H1 (cell line): Measurements from ENCODE around the gene EDN1. TPM values are rescaled to one million over a fixed set of nuclear protein-coding genes. Genes with fewer than 3 reads are reported as not detected.

ENCODE experiments used
- CTCF ChIA-PET: fragments of 300-600 bp; sonication (Branson Sonifier 250); formaldehyde crosslinking; loops from one replicate; lab custom pipeline; 2021; ENCODE audit not compliant: partially characterized antibody; lab: Charles Lee
- POLR2A ChIA-PET: fragments of 300-600 bp; sonication (Branson Sonifier 250); formaldehyde crosslinking; loops from one replicate; lab custom pipeline; 2021; ENCODE audit warnings: inconsistent platforms; ENCODE audit not compliant: partially characterized antibody; lab: Charles Lee
- DNase-seq, 2 experiments: peaks; one replicate each; pipeline versions ENCODE4 v3.0.0 to v3.0.0-alpha.2; 2010 to 2022; ENCODE audit warnings: low spot score in 2 of 2, low read depth in 1 of 2, mixed read lengths in 1 of 2
- FAIRE-seq: peaks from 2 replicates; lab custom pipeline; 2011; peaks lifted over from hg19 to GRCh38; lab: Jason Lieb, UNC
- H2AFZ ChIP-seq: 2 replicates; pipeline ENCODE4 v1.8.1; 2012; ENCODE audit warnings: low read length, inconsistent platforms
- H2AK5ac ChIP-seq: 2 replicates; pipeline ENCODE4 v1.6.1; 2013; ENCODE audit warnings: low read depth, low read length
- H2BK120ac ChIP-seq: replicated peaks from 2 replicates; pipeline ENCODE3; 2013; ENCODE audit warnings: low read depth, low read length, inconsistent platforms
- H2BK12ac ChIP-seq: 2 replicates; pipeline ENCODE4 v1.6.1; 2013; ENCODE audit warnings: low read depth, low read length
- H2BK15ac ChIP-seq: 2 replicates; pipeline ENCODE4 v1.6.1; 2013; ENCODE audit warnings: low read length
- H2BK20ac ChIP-seq: 2 replicates; pipeline ENCODE4 v1.6.1; 2013; ENCODE audit warnings: low read length
- H2BK5ac ChIP-seq: 2 replicates; pipeline ENCODE4 v1.6.1; 2013; ENCODE audit warnings: low read depth, low read length
- H3K14ac ChIP-seq: 2 replicates; pipeline ENCODE4 v1.6.1; 2013; ENCODE audit warnings: inconsistent platforms; ENCODE audit not compliant: insufficient read length
- H3K18ac ChIP-seq: 2 replicates; pipeline ENCODE4 v1.6.1; 2013; ENCODE audit warnings: low read length; ENCODE audit errors: extremely low read depth
- H3K23ac ChIP-seq: 2 replicates; pipeline ENCODE4 v1.6.1; 2013; ENCODE audit warnings: inconsistent platforms; ENCODE audit not compliant: insufficient read length
- H3K23me2 ChIP-seq: 2 replicates; pipeline ENCODE4 v1.6.1; 2013; ENCODE audit warnings: low read depth, low read length
- H3K27ac ChIP-seq: 2 replicates; pipeline ENCODE4 v1.6.1; 2011; ENCODE audit warnings: low read depth, low read length, inconsistent platforms
- H3K27me3 ChIP-seq, 4 experiments: replicated peaks in 1 of 4; 1 replicate in 1 of 4; 2 replicates in 3 of 4; pipeline versions ENCODE4 v1.6.1 to v1.8.1; 2011 to 2013; ENCODE audit warnings: low read length in 3 of 4, mild to moderate bottlenecking in 3 of 4, inconsistent platforms in 2 of 4, mixed read lengths in 2 of 4, moderate library complexity in 1 of 4; ENCODE audit not compliant: control insufficient read depth in 3 of 4, insufficient read depth in 3 of 4; ENCODE audit errors: extremely low read depth in 1 of 4
- H3K36me3 ChIP-seq, 4 experiments: 2 replicates each; pipeline versions ENCODE4 v1.6.1 to v1.8.1; 2011 to 2013; ENCODE audit warnings: mild to moderate bottlenecking in 4 of 4, low read length in 3 of 4, moderate library complexity in 2 of 4, control low read depth in 1 of 4, inconsistent platforms in 1 of 4; ENCODE audit not compliant: insufficient read depth in 4 of 4, control insufficient read depth in 2 of 4
- H3K4ac ChIP-seq: replicated peaks from 2 replicates; pipeline ENCODE3; 2013; ENCODE audit warnings: low read length, low read depth, mixed read lengths, inconsistent platforms; ENCODE audit not compliant: insufficient read length
- H3K4me1 ChIP-seq, 4 experiments: replicated peaks in 1 of 4; 1 replicate in 1 of 4; 2 replicates in 3 of 4; pipeline versions ENCODE4 v1.6.1 to v1.8.1; 2011 to 2013; ENCODE audit warnings: low read length in 3 of 4, inconsistent platforms in 2 of 4, mixed read lengths in 1 of 4; ENCODE audit not compliant: insufficient read depth in 4 of 4, control insufficient read depth in 3 of 4
- H3K4me2 ChIP-seq, 2 experiments: 2 replicates each; pipeline versions ENCODE4 v1.6.1 to v1.8.1; 2011 to 2013; ENCODE audit warnings: low read depth in 2 of 2, low read length in 2 of 2, control low read depth in 1 of 2, inconsistent platforms in 1 of 2, mild to moderate bottlenecking in 1 of 2; ENCODE audit not compliant: insufficient read depth in 1 of 2
- H3K4me3 ChIP-seq, 4 experiments: fragments of 200-600, 300-600 bp in 1 of 4; sonication (generic), shearing (Covaris generic), sonication (Bioruptor Twin) in 1 of 4; 2 replicates each; pipeline versions ENCODE4 v1.5.1 to v1.8.1; 2011 to 2016; ENCODE audit warnings: low read length in 4 of 4, low read depth in 3 of 4, control low read depth in 2 of 4, inconsistent platforms in 2 of 4, mild to moderate bottlenecking in 2 of 4, mixed read lengths in 1 of 4, moderate library complexity in 1 of 4; ENCODE audit not compliant: insufficient read depth in 2 of 4; ENCODE audit errors: extremely low read depth in 1 of 4
- H3K56ac ChIP-seq: replicated peaks from 2 replicates; pipeline ENCODE3; 2013; ENCODE audit warnings: low read depth, mild to moderate bottlenecking, mixed read lengths, low read length, inconsistent platforms; ENCODE audit not compliant: insufficient read length
- H3K79me1 ChIP-seq: 2 replicates; pipeline ENCODE4 v1.6.1; 2013; ENCODE audit warnings: low read depth, low read length, control low read depth
- H3K79me2 ChIP-seq, 2 experiments: 2 replicates each; pipeline versions ENCODE4 v1.6.1 to v1.8.1; 2012 to 2013; ENCODE audit warnings: low read length in 2 of 2, mild to moderate bottlenecking in 2 of 2, inconsistent platforms in 1 of 2; ENCODE audit not compliant: insufficient read depth in 2 of 2, control insufficient read depth in 1 of 2
- H3K9ac ChIP-seq, 4 experiments: replicated peaks in 1 of 4; 1 replicate in 1 of 4; 2 replicates in 3 of 4; pipeline versions ENCODE4 v1.6.1 to v1.8.1; 2011 to 2013; ENCODE audit warnings: low read depth in 3 of 4, low read length in 3 of 4, control low read depth in 2 of 4, mild to moderate bottlenecking in 2 of 4, moderate library complexity in 2 of 4, inconsistent platforms in 1 of 4; ENCODE audit errors: extremely low read depth in 1 of 4
- H3K9me3 ChIP-seq, 2 experiments: 2 replicates each; pipeline versions ENCODE4 v1.6.1 to v1.8.1; 2012 to 2013; ENCODE audit warnings: mild to moderate bottlenecking in 2 of 2, moderate library complexity in 2 of 2, control low read depth in 1 of 2, inconsistent platforms in 1 of 2, low read depth in 1 of 2, low read length in 1 of 2, mixed read lengths in 1 of 2; ENCODE audit not compliant: insufficient read depth in 2 of 2
- H4K20me1 ChIP-seq, 2 experiments: replicated peaks in 1 of 2; 2 replicates each; pipeline versions ENCODE3 to v1.8.1; 2011 to 2013; ENCODE audit warnings: inconsistent platforms in 2 of 2, low read length in 2 of 2, mild to moderate bottlenecking in 1 of 2; ENCODE audit not compliant: insufficient read depth in 2 of 2, control insufficient read depth in 1 of 2
- H4K5ac ChIP-seq: 2 replicates; pipeline ENCODE4 v1.6.1; 2013; ENCODE audit warnings: low read length, low read depth, mixed read lengths, inconsistent platforms; ENCODE audit not compliant: insufficient read length
- H4K8ac ChIP-seq: 2 replicates; pipeline ENCODE4 v1.8.0; 2013; ENCODE audit warnings: mild to moderate bottlenecking, moderate library complexity, low read length, inconsistent platforms; ENCODE audit not compliant: insufficient read depth; ENCODE audit errors: extremely low read depth
- H4K91ac ChIP-seq: replicated peaks from 2 replicates; pipeline ENCODE3; 2013; ENCODE audit warnings: low read length, mixed read lengths, inconsistent platforms; ENCODE audit not compliant: insufficient read length
- ATF3 ChIP-seq: IDR thresholded peaks from 2 replicates; pipeline ENCODE4 v1.6.1; 2011; ENCODE audit warnings: low read depth, mild to moderate bottlenecking, low read length; ENCODE audit not compliant: insufficient read depth
- BCL11A ChIP-seq, 2 experiments: IDR thresholded peaks; one replicate each; pipeline ENCODE4 v1.6.1; 2011; ENCODE audit warnings: low read depth in 2 of 2, low read length in 2 of 2, mild to moderate bottlenecking in 2 of 2
- EZH2 ChIP-seq: fragments of 200-600 bp; sonication (generic); IDR thresholded peaks from 2 replicates; pipeline ENCODE4 v1.7.1; 2012; ENCODE audit warnings: low read depth, mild to moderate bottlenecking, moderate library complexity, low read length, inconsistent platforms; ENCODE audit not compliant: severe bottlenecking
- HDAC2 ChIP-seq, 2 experiments: fragments of 300-600 bp in 1 of 2; sonication (generic) in 1 of 2; IDR thresholded peaks; 2 replicates each; pipeline ENCODE4 v1.6.1; 2011 to 2012; ENCODE audit warnings: low read depth in 2 of 2, low read length in 2 of 2, mild to moderate bottlenecking in 2 of 2, moderate library complexity in 2 of 2, borderline replicate concordance in 1 of 2, inconsistent platforms in 1 of 2
- JUND ChIP-seq: IDR thresholded peaks from 2 replicates; pipeline ENCODE4 v1.6.1; 2011; ENCODE audit warnings: mild to moderate bottlenecking, improper control_type of control experiment, low read length
- KDM1A ChIP-seq: fragments of 200-600, 300-600 bp; sonication (generic); IDR thresholded peaks from 2 replicates; pipeline ENCODE4 v1.7.1; 2016; ENCODE audit warnings: mild to moderate bottlenecking, low read length, borderline replicate concordance
- NRF1 ChIP-seq: IDR thresholded peaks from 2 replicates; pipeline ENCODE4 v1.6.1; 2011; ENCODE audit warnings: mild to moderate bottlenecking, low read depth, low read length, improper control_type of control experiment
- POLR2A ChIP-seq, 2 experiments: IDR thresholded peaks; 1 replicate in 1 of 2; 2 replicates in 1 of 2; pipeline ENCODE4 v1.6.1; 2011; ENCODE audit warnings: low read depth in 2 of 2, low read length in 2 of 2, mild to moderate bottlenecking in 2 of 2; ENCODE audit errors: control extremely low read depth in 1 of 2
- RAD21 ChIP-seq, 2 experiments: IDR thresholded peaks in 1 of 2; conservative IDR thresholded peaks in 1 of 2; 2 replicates each; pipeline ENCODE4 v1.6.1; 2011; ENCODE audit warnings: low read depth in 2 of 2, low read length in 2 of 2, improper control_type of control experiment in 1 of 2, inconsistent platforms in 1 of 2, mild to moderate bottlenecking in 1 of 2, moderate library complexity in 1 of 2
- RNF2 ChIP-seq: fragments of 200-900, 300-1000 bp; sonication (generic); IDR thresholded peaks from 2 replicates; pipeline ENCODE4 v1.7.1; 2016; ENCODE audit warnings: borderline replicate concordance, low read depth, mild to moderate bottlenecking, antibody characterized with exemption, low read length; ENCODE audit not compliant: poor library complexity, severe bottlenecking; ENCODE audit errors: missing control alignments
- RXRA ChIP-seq: IDR thresholded peaks from 2 replicates; pipeline ENCODE4 v1.6.1; 2011; ENCODE audit warnings: low read depth, mild to moderate bottlenecking, low read length, moderate library complexity; ENCODE audit not compliant: insufficient read depth
- WGBS, 2 experiments: shearing (Covaris generic) in 1 of 2; methylation state at CpG; one replicate each; pipeline versions ENCODE4 v1.1.6 to v1.1.7; 2013 to 2015; ENCODE audit warnings: low lambda C conversion rate in 2 of 2, mixed read lengths in 2 of 2, inconsistent platforms in 1 of 2, low coverage in 1 of 2, missing lambda C conversion rate in 1 of 2; ENCODE audit not compliant: insufficient replicate concordance in 2 of 2, insufficient coverage in 1 of 2, insufficient read length in 1 of 2; ENCODE audit errors: extremely low coverage in 1 of 2, missing lambda C conversion rate in 1 of 2; 5-methylcytosine and 5-hydroxymethylcytosine counted together
- polyA plus RNA-seq, 7 experiments: library from polyadenylated mRNA; depleted of rRNA in 3 of 7; stranded (reverse) in 5 of 7; unstranded in 2 of 7; fragments of >200 nt in 5 of 7; fragments of 200-250 nt in 2 of 7; gene quantifications; 1 replicate in 5 of 7; 2 replicates in 1 of 7; 4 replicates in 1 of 7; pipeline versions ENCODE4 v1.2.1 to v1.2.3, GENCODE V29; 2011 to 2013; ENCODE audit warnings: missing spikeins in 2 of 7, mixed read lengths in 2 of 7
- total RNA-seq: library from RNA; stranded (reverse); fragmentation: NEBNext Ultra II Directional; extraction: Animal tissue kit (Norgen Biotek cat#: 25700); gene quantifications from 2 replicates; pipeline ENCODE4 v1.2.1, GENCODE V29; 2021

The EDN1 gene
- total and polyA plus RNA-seq, 2 of the 8 experiments (the other 6 are each of a cell fraction or from before 2014, with no cell fraction given), result 0.23 to 1.1 TPM

GRCh38 chr6:12325872-12326271 lies 35.7 kb downstream of the EDN1 start:
- no peak overlapping the region for H3K27ac ChIP-seq
- peaks cover 0 to 3% (median 0%) of the 10 kb centered on the region in 4 experiments; a peak in 1 of 7 replicates for H3K27me3 ChIP-seq
- no peak overlapping the region for H3K56ac ChIP-seq
- H3K9ac ChIP-seq, result no peak overlapping the region
- no peak overlapping the region for H3K23ac ChIP-seq
- no peaks in the 10 kb centered on the region for H3K36me3 ChIP-seq
- no peak overlapping the region for H2AFZ ChIP-seq
- no peak overlapping the region for H4K5ac ChIP-seq
- FAIRE-seq (no peak), DNase-seq (no peak)
- no peak overlapping the region for H2AK5ac ChIP-seq
- peak overlapping the region; percentile 20; the same call in 1 of the 2 replicates for H2BK5ac ChIP-seq
- no peak overlapping the region for H4K8ac ChIP-seq
- 37% methylated on average over 3 of the region's 3 CpGs; no CpG with 5 or more reads in 1 of the 2 experiments for WGBS, 2 experiments
- no peak overlapping the region for H3K4ac ChIP-seq
- POLR2A ChIA-PET, result no interaction called here
- H2BK20ac ChIP-seq, result no peak overlapping the region
- no peaks in the 10 kb centered on the region for H3K79me2 ChIP-seq
- H3K9me3 ChIP-seq, result no peaks in the 10 kb centered on the region; a peak in 1 of 4 replicates
- peak overlapping the region; percentile 18 to 30; a peak in 2 of 4 replicates for H3K4me2 ChIP-seq
- H2BK120ac ChIP-seq, result peak overlapping the region; percentile 58
- H3K23me2 ChIP-seq, result no peaks in the 10 kb centered on the region; the same call in 1 of the 2 replicates
- H3K4me1 ChIP-seq, result peaks cover 1 to 26% (median 18%) of the 10 kb centered on the region in 4 experiments; a peak in 6 of 7 replicates
- H3K14ac ChIP-seq, result no peak overlapping the region
- no peak overlapping the region; the same call in 1 of the 2 replicates for H3K18ac ChIP-seq
- peak overlapping the region; percentile 18; the same call in 1 of the 2 replicates for H2BK12ac ChIP-seq
- no peaks in the 10 kb centered on the region for H3K79me1 ChIP-seq
- H3K4me3 ChIP-seq, result no peak overlapping the region; a peak in 1 of 8 replicates
- no peaks in the 10 kb centered on the region for H4K20me1 ChIP-seq
- H4K91ac ChIP-seq, result no peak overlapping the region
- H2BK15ac ChIP-seq, result no peak overlapping the region
- CTCF ChIA-PET, result interaction anchor here (0.9 to 2.7 kb wide), 6 partner anchors 11 to 276 kb away, joined by 3 to 11 read pairs (median 4); partner anchors contain the start of gene EDN1
- TF ChIP-seq HDAC2 (IDR thresholded peaks at IDR 0.05; ENCODE audit: borderline replicate concordance in 1 of 2, low read depth in 2 of 2, low read length in 2 of 2) (no peak), RNF2 (no peak), POLR2A (IDR thresholded peaks at IDR 0.05; ENCODE audit: control extremely low read depth in 1 of 2, low read depth in 2 of 2, low read length in 2 of 2) (no peak), NRF1 (no peak), EZH2 (no peak), KDM1A (no peak), BCL11A (IDR thresholded peaks at IDR 0.05; ENCODE audit: low read depth in 2 of 2, low read length in 2 of 2) (no peak), ATF3 (no peak), RAD21 (IDR thresholded peaks at IDR 0.05 in 1 of 2, conservative IDR thresholded peaks at IDR 0.05 in 1 of 2; ENCODE audit: low read depth in 2 of 2, low read length in 2 of 2) (no peak), JUND (no peak), RXRA (no peak)
